HepG2 (cell line): ENCODE data around the gene ADGRD1. TPM values are rescaled to one million over a fixed set of nuclear protein-coding genes. Genes with fewer than 3 reads are reported as not detected.

Experiments used
- ETV6 ChIP-seq: sonication (generic); formaldehyde crosslinking; conservative IDR thresholded peaks from 2 replicates; pipeline ENCODE4 v1.4.0; 2020; ENCODE audit warnings: missing genetic modification reagents
- HMG20A ChIP-seq: IDR thresholded peaks from 2 replicates; pipeline ENCODE4 v1.6.1; 2016; ENCODE audit warnings: borderline replicate concordance
- MBD4 ChIP-seq: IDR thresholded peaks from 2 replicates; pipeline ENCODE4 v1.6.1; 2012; ENCODE audit warnings: low read length, inconsistent platforms, borderline replicate concordance
- NFATC3 ChIP-seq: sonication (generic); formaldehyde crosslinking; IDR thresholded peaks from 2 replicates; pipeline ENCODE4 v1.5.1; 2020; ENCODE audit warnings: mild to moderate bottlenecking, missing genetic modification reagents
- POLR2AphosphoS2 ChIP-seq: IDR thresholded peaks from 2 replicates; pipeline ENCODE4 v1.6.1; 2011; ENCODE audit warnings: low read depth, low read length, improper control_type of control experiment
- RFXAP ChIP-seq: sonication (generic); formaldehyde crosslinking; IDR thresholded peaks from 2 replicates; pipeline ENCODE4 v1.4.0; 2020; ENCODE audit warnings: missing genetic modification reagents, borderline replicate concordance
- SALL2 ChIP-seq: sonication (generic); formaldehyde crosslinking; IDR thresholded peaks from 2 replicates; pipeline ENCODE4 v1.8.1; 2023; ENCODE audit warnings: mild to moderate bottlenecking, missing genetic modification reagents, inconsistent platforms
- SP4 ChIP-seq: sonication (generic); formaldehyde crosslinking; IDR thresholded peaks from 2 replicates; pipeline ENCODE4 v1.8.1; 2023; ENCODE audit warnings: mild to moderate bottlenecking, missing genetic modification reagents
- ZFP36 ChIP-seq: fragments of 150-350 bp; IDR thresholded peaks from 2 replicates; pipeline ENCODE4 v1.6.1; 2018; ENCODE audit warnings: borderline replicate concordance, low read length, low read depth; ENCODE audit not compliant: partially characterized antibody
- ZNF143 ChIP-seq: sonication (generic); formaldehyde crosslinking; IDR thresholded peaks from 2 replicates; pipeline ENCODE4 v1.4.0; 2020; ENCODE audit warnings: missing genetic modification reagents
- ZNF354B ChIP-seq: sonication (generic); formaldehyde crosslinking; IDR thresholded peaks from 2 replicates; pipeline ENCODE4 v1.8.0; 2022; ENCODE audit warnings: mild to moderate bottlenecking, missing genetic modification reagents
- ZNF451 ChIP-seq: sonication (generic); formaldehyde crosslinking; IDR thresholded peaks from 2 replicates; pipeline ENCODE4 v1.5.0; 2020; ENCODE audit warnings: mild to moderate bottlenecking, missing genetic modification reagents
- ZNF557 ChIP-seq: sonication (generic); formaldehyde crosslinking; IDR thresholded peaks from 2 replicates; pipeline ENCODE4 v1.4.0; 2020; ENCODE audit warnings: missing genetic modification reagents
- ZNF614 ChIP-seq: IDR thresholded peaks from 2 replicates; pipeline ENCODE4 v1.6.1; 2018; ENCODE audit warnings: missing biosample characterization, missing genetic modification reagents, inconsistent platforms, borderline replicate concordance
- ZNF737 ChIP-seq: sonication (generic); formaldehyde crosslinking; IDR thresholded peaks from 2 replicates; pipeline ENCODE4 v1.5.0; 2020; ENCODE audit warnings: missing genetic modification reagents, mild to moderate bottlenecking, borderline replicate concordance
- ZNF75D ChIP-seq: sonication (generic); formaldehyde crosslinking; IDR thresholded peaks from 2 replicates; pipeline ENCODE4 v1.8.1; 2023; ENCODE audit warnings: missing genetic modification reagents, mild to moderate bottlenecking, borderline replicate concordance
- ZNF878 ChIP-seq: sonication (generic); formaldehyde crosslinking; IDR thresholded peaks from 2 replicates; pipeline ENCODE4 v1.8.1; 2023; ENCODE audit warnings: mild to moderate bottlenecking, missing genetic modification reagents, moderate library complexity
- ZSCAN12 ChIP-seq: sonication (generic); formaldehyde crosslinking; IDR thresholded peaks from 2 replicates; pipeline ENCODE4 v1.9.0; 2021; ENCODE audit warnings: mild to moderate bottlenecking, missing genetic modification reagents
- polyA plus RNA-seq, 8 experiments: library from polyadenylated mRNA; depleted of rRNA in 3 of 8; stranded (reverse) in 7 of 8; unstranded in 1 of 8; fragments of >200 nt; fragmentation: Illumina TruSeq in 4 of 8; extraction: Trizol in 4 of 8; gene quantifications; 2 replicates each; pipeline versions ENCODE4 v1.2.1 to v1.2.3, GENCODE V29; 2011 to 2016; ENCODE audit warnings: low read depth in 4 of 8, missing spikeins in 1 of 8, mixed read lengths in 1 of 8; ENCODE audit not compliant: insufficient read depth in 1 of 8
- total RNA-seq, 5 experiments: library from RNA; depleted of rRNA; stranded (reverse); fragments of >200 nt; fragmentation: Illumina TruSeq; extraction: Trizol; gene quantifications; 2 replicates each; pipeline ENCODE4 v1.2.3, GENCODE V29; 2016; ENCODE audit warnings: low read depth in 1 of 5
- TF ChIP-seq, protein P1 (sequence below): sonication (generic); formaldehyde crosslinking; IDR thresholded peaks from 2 replicates; pipeline ENCODE4 v1.4.0; 2020; ENCODE audit warnings: missing genetic modification reagents
- TF ChIP-seq, protein P2 (sequence below): sonication (generic); formaldehyde crosslinking; IDR thresholded peaks from 2 replicates; pipeline ENCODE4 v1.5.1; 2020; ENCODE audit warnings: missing genetic modification reagents, mild to moderate bottlenecking, borderline replicate concordance
- TF ChIP-seq, protein P3 (sequence below): sonication (generic); formaldehyde crosslinking; IDR thresholded peaks from 2 replicates; pipeline ENCODE4 v1.5.1; 2020; ENCODE audit warnings: mild to moderate bottlenecking, missing genetic modification reagents, moderate library complexity
- TF ChIP-seq, protein P4 (sequence below): sonication (generic); formaldehyde crosslinking; IDR thresholded peaks from 2 replicates; pipeline ENCODE4 v1.8.1; 2023; ENCODE audit warnings: missing genetic modification reagents, mild to moderate bottlenecking, borderline replicate concordance
- TF ChIP-seq, protein P5 (sequence below): sonication (generic); formaldehyde crosslinking; IDR thresholded peaks from 2 replicates; pipeline ENCODE4 v1.4.0; 2020; ENCODE audit warnings: missing genetic modification reagents

ADGRD1 gene
- total and polyA plus RNA-seq, 2 of the 13 experiments (the other 11 are each of a cell fraction or from before 2014, with no cell fraction given), result 0.46 to 12.4 TPM

DNA sequence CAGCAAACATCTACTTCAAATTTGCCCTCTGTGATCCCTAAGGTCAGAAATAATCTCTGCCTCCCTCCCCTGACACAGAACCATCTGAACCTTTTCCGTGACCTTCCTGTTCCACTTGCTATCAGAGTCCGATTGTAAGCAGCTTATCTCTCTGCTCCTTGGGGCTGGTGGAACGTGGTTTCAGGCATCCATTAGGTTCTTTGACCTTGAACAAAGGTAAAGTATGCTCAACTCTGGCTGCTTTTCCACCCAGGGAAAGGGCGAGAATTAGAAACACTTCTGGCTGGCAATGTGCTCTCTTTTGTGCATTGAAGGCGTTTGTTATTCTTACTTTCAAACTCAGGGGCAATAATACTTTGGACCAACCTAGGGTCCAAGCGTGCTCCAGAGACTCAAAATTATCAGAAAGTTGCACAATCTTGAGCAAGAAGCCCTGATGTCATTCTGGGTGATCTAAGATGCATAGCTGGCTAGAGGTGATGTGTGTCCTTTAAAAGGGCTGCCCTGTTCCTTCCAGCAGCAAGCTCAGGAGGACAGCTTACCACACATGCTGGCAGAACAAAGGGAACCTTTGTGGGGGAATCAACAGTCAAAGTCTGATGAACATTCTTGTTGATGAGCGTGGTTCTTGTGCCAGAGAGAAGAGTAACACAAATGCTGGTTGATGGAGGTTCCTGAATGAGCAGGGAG, 29.8 kb downstream of the ADGRD1 start (continued):
- TF ChIP-seq NFATC3 (CRISPR knock-in tag) (no peak), ZNF75D (no peak), HMG20A (CRISPR knock-in tag) (peak; percentile 51), ZNF451 (CRISPR knock-in tag) (no peak), ZNF737 (CRISPR knock-in tag) (no peak), ZNF557 (CRISPR knock-in tag) (no peak), ZFP36 (no peak), ZNF878 (no peak), ZNF354B (no peak), SP4 (CRISPR knock-in tag) (no peak), ZNF143 (CRISPR knock-in tag) (no peak), ZSCAN12 (CRISPR knock-in tag) (no peak), MBD4 (no peak; the same call in 1 of the 2 replicates), ETV6 (CRISPR knock-in tag) (no peak), RFXAP (CRISPR knock-in tag) (no peak), POLR2AphosphoS2 (no peak), SALL2 (CRISPR knock-in tag) (no peak), ZNF614 (0 out of 2 replicates have a peak, but pooled peaks have one; percentile 27)
- TF ChIP-seq, protein P1, sequence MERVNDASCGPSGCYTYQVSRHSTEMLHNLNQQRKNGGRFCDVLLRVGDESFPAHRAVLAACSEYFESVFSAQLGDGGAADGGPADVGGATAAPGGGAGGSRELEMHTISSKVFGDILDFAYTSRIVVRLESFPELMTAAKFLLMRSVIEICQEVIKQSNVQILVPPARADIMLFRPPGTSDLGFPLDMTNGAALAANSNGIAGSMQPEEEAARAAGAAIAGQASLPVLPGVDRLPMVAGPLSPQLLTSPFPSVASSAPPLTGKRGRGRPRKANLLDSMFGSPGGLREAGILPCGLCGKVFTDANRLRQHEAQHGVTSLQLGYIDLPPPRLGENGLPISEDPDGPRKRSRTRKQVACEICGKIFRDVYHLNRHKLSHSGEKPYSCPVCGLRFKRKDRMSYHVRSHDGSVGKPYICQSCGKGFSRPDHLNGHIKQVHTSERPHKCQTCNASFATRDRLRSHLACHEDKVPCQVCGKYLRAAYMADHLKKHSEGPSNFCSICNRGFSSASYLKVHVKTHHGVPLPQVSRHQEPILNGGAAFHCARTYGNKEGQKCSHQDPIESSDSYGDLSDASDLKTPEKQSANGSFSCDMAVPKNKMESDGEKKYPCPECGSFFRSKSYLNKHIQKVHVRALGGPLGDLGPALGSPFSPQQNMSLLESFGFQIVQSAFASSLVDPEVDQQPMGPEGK (CRISPR knock-in tag), result peak; percentile 36; the same call in 1 of the 2 replicates
- TF ChIP-seq, protein P2, sequence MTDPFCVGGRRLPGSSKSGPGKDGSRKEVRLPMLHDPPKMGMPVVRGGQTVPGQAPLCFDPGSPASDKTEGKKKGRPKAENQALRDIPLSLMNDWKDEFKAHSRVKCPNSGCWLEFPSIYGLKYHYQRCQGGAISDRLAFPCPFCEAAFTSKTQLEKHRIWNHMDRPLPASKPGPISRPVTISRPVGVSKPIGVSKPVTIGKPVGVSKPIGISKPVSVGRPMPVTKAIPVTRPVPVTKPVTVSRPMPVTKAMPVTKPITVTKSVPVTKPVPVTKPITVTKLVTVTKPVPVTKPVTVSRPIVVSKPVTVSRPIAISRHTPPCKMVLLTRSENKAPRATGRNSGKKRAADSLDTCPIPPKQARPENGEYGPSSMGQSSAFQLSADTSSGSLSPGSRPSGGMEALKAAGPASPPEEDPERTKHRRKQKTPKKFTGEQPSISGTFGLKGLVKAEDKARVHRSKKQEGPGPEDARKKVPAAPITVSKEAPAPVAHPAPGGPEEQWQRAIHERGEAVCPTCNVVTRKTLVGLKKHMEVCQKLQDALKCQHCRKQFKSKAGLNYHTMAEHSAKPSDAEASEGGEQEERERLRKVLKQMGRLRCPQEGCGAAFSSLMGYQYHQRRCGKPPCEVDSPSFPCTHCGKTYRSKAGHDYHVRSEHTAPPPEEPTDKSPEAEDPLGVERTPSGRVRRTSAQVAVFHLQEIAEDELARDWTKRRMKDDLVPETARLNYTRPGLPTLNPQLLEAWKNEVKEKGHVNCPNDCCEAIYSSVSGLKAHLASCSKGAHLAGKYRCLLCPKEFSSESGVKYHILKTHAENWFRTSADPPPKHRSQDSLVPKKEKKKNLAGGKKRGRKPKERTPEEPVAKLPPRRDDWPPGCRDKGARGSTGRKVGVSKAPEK (CRISPR knock-in tag), result peak; percentile 68; the same call in 1 of the 2 replicates
- TF ChIP-seq, protein P3, sequence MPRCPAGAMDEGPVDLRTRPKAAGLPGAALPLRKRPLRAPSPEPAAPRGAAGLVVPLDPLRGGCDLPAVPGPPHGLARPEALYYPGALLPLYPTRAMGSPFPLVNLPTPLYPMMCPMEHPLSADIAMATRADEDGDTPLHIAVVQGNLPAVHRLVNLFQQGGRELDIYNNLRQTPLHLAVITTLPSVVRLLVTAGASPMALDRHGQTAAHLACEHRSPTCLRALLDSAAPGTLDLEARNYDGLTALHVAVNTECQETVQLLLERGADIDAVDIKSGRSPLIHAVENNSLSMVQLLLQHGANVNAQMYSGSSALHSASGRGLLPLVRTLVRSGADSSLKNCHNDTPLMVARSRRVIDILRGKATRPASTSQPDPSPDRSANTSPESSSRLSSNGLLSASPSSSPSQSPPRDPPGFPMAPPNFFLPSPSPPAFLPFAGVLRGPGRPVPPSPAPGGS (CRISPR knock-in tag), result no peak
- TF ChIP-seq, protein P4, sequence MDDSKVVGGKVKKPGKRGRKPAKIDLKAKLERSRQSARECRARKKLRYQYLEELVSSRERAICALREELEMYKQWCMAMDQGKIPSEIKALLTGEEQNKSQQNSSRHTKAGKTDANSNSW, result no peak
- TF ChIP-seq, protein P5, sequence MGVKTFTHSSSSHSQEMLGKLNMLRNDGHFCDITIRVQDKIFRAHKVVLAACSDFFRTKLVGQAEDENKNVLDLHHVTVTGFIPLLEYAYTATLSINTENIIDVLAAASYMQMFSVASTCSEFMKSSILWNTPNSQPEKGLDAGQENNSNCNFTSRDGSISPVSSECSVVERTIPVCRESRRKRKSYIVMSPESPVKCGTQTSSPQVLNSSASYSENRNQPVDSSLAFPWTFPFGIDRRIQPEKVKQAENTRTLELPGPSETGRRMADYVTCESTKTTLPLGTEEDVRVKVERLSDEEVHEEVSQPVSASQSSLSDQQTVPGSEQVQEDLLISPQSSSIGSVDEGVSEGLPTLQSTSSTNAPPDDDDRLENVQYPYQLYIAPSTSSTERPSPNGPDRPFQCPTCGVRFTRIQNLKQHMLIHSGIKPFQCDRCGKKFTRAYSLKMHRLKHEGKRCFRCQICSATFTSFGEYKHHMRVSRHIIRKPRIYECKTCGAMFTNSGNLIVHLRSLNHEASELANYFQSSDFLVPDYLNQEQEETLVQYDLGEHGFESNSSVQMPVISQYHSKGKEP (CRISPR knock-in tag), result no peak
